ENCODE data around the gene CCDC88B. TPM values are rescaled to one million over a fixed set of nuclear protein-coding genes. Genes with fewer than 3 reads are reported as not detected.

CCDC88B gene
- total and polyA plus RNA-seq, 10 of the 15 experiments (the other 5 are each of a cell fraction or from before 2014, with no cell fraction given) = 0.24 to 66.0 (median 19.2) TPM

- TF ChIP-seq ZNF687 (IDR thresholded peaks at IDR 0.05) = no peak
- no peak for TF ChIP-seq JUNB (IDR thresholded peaks at IDR 0.05)
- no peak for TF ChIP-seq NFYA (IDR thresholded peaks at IDR 0.05; ENCODE audit: borderline replicate concordance, low read depth, low read length)
- TF ChIP-seq NFXL1 (IDR thresholded peaks at IDR 0.05; ENCODE audit: borderline replicate concordance) = no peak
- no peak for TF ChIP-seq RB1 (IDR thresholded peaks at IDR 0.05; ENCODE audit: borderline replicate concordance)
- TF ChIP-seq CREM (IDR thresholded peaks at IDR 0.05; ENCODE audit: low read depth) = no peak
- TF ChIP-seq SMC3 (IDR thresholded peaks at IDR 0.05; ENCODE audit: borderline replicate concordance, low read length) = no peak
- TF ChIP-seq SKIL (IDR thresholded peaks at IDR 0.05; ENCODE audit: low read depth, poor library complexity, severe bottlenecking) = no peak
These were observed 28.7 kb downstream of the CCDC88B start (continued) for GRCh38 chr11:64368673-64369074.
